ENCODE measurements around the gene TIMELESS. TPM values are rescaled to one million over a fixed set of nuclear protein-coding genes. Genes with fewer than 3 reads are reported as not detected.

Gene TIMELESS
- total RNA-seq, 1 donor from 2014 or later: 2.2 TPM

DNA sequence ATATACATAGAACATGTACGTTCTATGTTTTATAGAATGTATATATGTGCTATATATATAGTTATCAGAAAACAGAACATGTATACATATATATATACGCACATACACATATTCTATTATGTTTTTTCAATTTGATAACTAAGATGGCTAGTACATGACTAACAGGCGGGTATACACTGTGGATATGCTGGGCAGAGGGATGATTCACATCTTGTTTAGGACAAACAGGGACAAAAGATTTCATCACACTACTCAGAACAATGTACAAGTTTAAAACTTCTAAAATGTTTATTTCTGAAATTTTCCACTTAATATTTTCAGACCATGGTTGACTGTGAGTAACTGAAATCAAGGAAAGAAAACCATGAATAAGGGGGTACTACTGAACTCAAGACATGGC is 17.4 kb downstream of the TIMELESS start:
- no peak for DNase-seq
- H3K9me3 ChIP-seq (replicated peaks): no peaks in the 10 kb centered on the region
- intact Hi-C loops (cut with micrococcal nuclease): no loop called here
- no peaks in the 10 kb centered on the region for H3K4me1 ChIP-seq
- TF ChIP-seq, protein P1, sequence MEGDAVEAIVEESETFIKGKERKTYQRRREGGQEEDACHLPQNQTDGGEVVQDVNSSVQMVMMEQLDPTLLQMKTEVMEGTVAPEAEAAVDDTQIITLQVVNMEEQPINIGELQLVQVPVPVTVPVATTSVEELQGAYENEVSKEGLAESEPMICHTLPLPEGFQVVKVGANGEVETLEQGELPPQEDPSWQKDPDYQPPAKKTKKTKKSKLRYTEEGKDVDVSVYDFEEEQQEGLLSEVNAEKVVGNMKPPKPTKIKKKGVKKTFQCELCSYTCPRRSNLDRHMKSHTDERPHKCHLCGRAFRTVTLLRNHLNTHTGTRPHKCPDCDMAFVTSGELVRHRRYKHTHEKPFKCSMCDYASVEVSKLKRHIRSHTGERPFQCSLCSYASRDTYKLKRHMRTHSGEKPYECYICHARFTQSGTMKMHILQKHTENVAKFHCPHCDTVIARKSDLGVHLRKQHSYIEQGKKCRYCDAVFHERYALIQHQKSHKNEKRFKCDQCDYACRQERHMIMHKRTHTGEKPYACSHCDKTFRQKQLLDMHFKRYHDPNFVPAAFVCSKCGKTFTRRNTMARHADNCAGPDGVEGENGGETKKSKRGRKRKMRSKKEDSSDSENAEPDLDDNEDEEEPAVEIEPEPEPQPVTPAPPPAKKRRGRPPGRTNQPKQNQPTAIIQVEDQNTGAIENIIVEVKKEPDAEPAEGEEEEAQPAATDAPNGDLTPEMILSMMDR (IDR thresholded peaks at IDR 0.05; ENCODE audit: borderline replicate concordance): no peak
- no peak overlapping the region for H3K27ac ChIP-seq (replicated peaks)
- H3K27me3 ChIP-seq (ENCODE audit: low read depth): no peaks in the 10 kb centered on the region
- H3K4me3 ChIP-seq: no peak overlapping the region
- peaks cover 22% of the 10 kb centered on the region for H3K36me3 ChIP-seq

DNA sequence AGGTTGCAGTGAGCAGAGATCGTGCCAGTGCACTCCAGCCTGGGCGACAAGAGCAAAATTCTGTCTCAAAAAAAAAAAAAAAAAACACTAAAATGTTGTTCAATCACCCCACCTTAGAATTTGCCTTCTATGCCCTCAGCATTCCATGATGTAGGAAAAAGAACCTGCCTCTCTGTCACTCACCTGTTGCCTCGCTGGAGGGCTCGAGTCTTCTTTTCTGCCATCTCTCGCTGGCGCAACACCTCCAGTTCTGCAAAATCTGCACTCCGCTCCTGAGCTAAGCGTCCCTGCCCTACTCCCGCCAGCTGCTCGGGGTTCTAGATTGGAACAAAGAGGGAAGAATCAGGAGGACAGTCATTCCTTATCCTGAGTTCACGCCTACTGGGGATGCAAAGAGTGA is 17.9 kb downstream of the TIMELESS start:
- H3K4me3 ChIP-seq: no peak overlapping the region
- H3K27ac ChIP-seq (replicated peaks): no peak overlapping the region
- H3K36me3 ChIP-seq: peaks cover 22% of the 10 kb centered on the region
- H3K9me3 ChIP-seq (replicated peaks): no peaks in the 10 kb centered on the region
- no peaks in the 10 kb centered on the region for H3K4me1 ChIP-seq
- intact Hi-C loops (cut with micrococcal nuclease): no loop called here
- TF ChIP-seq, protein P1 (IDR thresholded peaks at IDR 0.05; ENCODE audit: borderline replicate concordance): no peak
- no peaks in the 10 kb centered on the region for H3K27me3 ChIP-seq (ENCODE audit: low read depth)
- no peak for DNase-seq

DNA sequence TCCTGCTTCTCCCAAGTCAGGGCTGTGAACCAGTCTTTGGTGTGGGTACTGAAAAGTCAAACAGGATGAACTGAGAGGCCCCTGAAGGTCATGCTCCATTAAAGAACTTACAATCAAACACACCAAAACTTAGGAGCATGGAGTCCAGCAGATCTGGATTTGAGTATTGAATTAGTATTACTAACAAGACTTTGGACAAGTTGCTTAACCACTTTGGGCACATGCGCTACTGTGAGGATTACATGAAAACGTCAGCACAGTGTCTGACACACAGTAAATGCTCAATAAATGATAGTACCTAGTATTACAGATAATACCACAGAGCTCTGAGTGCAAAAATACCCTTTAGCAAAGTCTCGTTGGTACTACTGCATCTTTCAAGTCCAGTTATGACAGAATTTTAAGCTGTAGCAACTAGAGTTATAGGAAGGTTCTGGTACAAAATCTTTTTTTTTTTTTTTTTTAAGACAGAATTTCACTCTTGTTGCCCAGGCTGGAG is 23.2 kb downstream of the TIMELESS start:
- no peak overlapping the region for H3K27ac ChIP-seq (replicated peaks)
- TF ChIP-seq, protein P1 (IDR thresholded peaks at IDR 0.05; ENCODE audit: borderline replicate concordance): no peak
- H3K4me1 ChIP-seq: no peaks in the 10 kb centered on the region
- H3K9me3 ChIP-seq (replicated peaks): no peaks in the 10 kb centered on the region
- H3K4me3 ChIP-seq: no peak overlapping the region
- H3K36me3 ChIP-seq: peaks cover 31% of the 10 kb centered on the region
- intact Hi-C loops (cut with micrococcal nuclease): no loop called here
- no peaks in the 10 kb centered on the region for H3K27me3 ChIP-seq (ENCODE audit: low read depth)
- no peak for DNase-seq

DNA sequence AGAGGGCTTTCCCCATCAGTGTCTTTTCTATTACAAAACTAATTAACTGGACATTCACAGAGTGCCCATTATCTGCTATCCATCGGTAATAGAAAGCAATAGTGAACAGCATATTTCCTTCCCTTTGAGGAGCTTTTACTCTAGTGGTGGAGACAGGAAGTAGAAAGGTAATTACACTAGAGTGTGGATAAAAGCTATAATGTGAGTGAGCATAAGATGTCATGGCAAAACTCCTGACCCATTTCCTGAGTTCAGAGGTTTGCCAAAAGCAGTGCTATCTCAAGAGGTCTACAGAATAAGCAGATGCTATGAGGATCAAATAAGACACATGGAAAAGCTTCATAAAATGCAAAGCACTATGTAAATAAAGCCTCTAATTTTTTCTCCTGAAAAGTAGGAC is 24.0 kb downstream of the TIMELESS start:
- Histone ChIP-seq H3K4me3 (no peak overlapping the region), H3K27ac (replicated peaks) (no peak overlapping the region), H3K9me3 (replicated peaks) (no peaks in the 10 kb centered on the region), H3K27me3 (ENCODE audit: low read depth) (no peaks in the 10 kb centered on the region), H3K36me3 (peaks cover 24% of the 10 kb centered on the region), H3K4me1 (no peaks in the 10 kb centered on the region)
- intact Hi-C loops (cut with micrococcal nuclease): no loop called here
- no peak for DNase-seq
- TF ChIP-seq, protein P1 (IDR thresholded peaks at IDR 0.05; ENCODE audit: borderline replicate concordance): no peak

DNA sequence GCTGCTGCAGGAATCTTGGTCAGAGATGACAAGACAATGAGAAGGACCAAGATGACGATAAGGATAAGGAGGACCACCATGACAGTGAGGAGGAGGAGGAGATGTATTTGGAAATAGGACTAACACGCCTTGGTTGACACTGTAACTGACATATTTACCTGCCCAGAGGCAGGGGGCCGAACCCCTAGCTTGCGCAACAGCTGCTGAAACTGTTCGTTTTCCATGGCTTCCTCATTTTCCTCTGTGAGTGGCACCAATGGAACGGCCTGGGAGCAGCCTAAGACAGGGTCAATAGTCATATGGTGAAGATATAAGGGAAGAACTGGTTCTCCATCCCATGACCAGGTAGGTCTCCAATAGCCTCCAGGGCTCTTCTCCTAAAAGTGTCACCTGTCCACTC is 28.8 kb downstream of the TIMELESS start:
- no peak for DNase-seq
- H3K9me3 ChIP-seq (replicated peaks): no peaks in the 10 kb centered on the region
- intact Hi-C loops (cut with micrococcal nuclease): no loop called here
- no peak overlapping the region for H3K4me3 ChIP-seq
- TF ChIP-seq, protein P1 (IDR thresholded peaks at IDR 0.05; ENCODE audit: borderline replicate concordance): no peak
- H3K27me3 ChIP-seq (ENCODE audit: low read depth): no peaks in the 10 kb centered on the region
- no peak overlapping the region for H3K27ac ChIP-seq (replicated peaks)
- H3K36me3 ChIP-seq: peaks cover 24% of the 10 kb centered on the region
- H3K4me1 ChIP-seq: no peaks in the 10 kb centered on the region

All from left ventricle myocardium inferior (tissue), 1 donor.